ENCODE results near the gene KIF12. TPM values are rescaled to one million over a fixed set of nuclear protein-coding genes. Genes with fewer than 3 reads are reported as not detected.

The KIF12 gene
- total and polyA plus RNA-seq, 2 of the 13 experiments (the other 11 are each of a cell fraction or from before 2014, with no cell fraction given), result 1.8 to 12.5 TPM

GRCh38 chr9:114051281-114051680 is 47.8 kb downstream of the KIF12 start:
- Histone ChIP-seq H4K20me1 (ENCODE audit: insufficient read depth, low read length) (no peaks in the 10 kb centered on the region), H3K27me3 (ENCODE audit: control insufficient read depth in 1 of 2, insufficient read depth in 2 of 2, low read length in 2 of 2) (peaks cover 1 to 6% of the 10 kb centered on the region in 2 experiments; a peak in 2 of 5 replicates), H3K4me2 (ENCODE audit: low read depth, low read length) (no peak overlapping the region), H3K4me3 (replicated peaks in 1 of 3; ENCODE audit: insufficient read depth in 1 of 3, low read depth in 2 of 3, low read length in 3 of 3) (no peak overlapping the region), H3K27ac (ENCODE audit: extremely low read length, insufficient read depth, low read length) (no peak overlapping the region), H3K4me1 (ENCODE audit: insufficient read depth, low read length) (peaks cover 21% of the 10 kb centered on the region), H3K9me3 (ENCODE audit: low read length) (no peaks in the 10 kb centered on the region), H3K9ac (ENCODE audit: insufficient read depth, low read depth, low read length) (no peak overlapping the region), H3K36me3 (replicated peaks in 1 of 2; ENCODE audit: control insufficient read depth in 1 of 2, insufficient read depth in 2 of 2, low read length in 2 of 2) (no peaks in the 10 kb centered on the region), H2AFZ (ENCODE audit: low read length) (no peak overlapping the region), H3K79me2 (ENCODE audit: insufficient read depth, low read length) (no peaks in the 10 kb centered on the region)
- TF ChIP-seq MXD3 (CRISPR knock-in tag; IDR thresholded peaks at IDR 0.05) (no peak), ZSCAN21 (CRISPR knock-in tag; IDR thresholded peaks at IDR 0.05; ENCODE audit: borderline replicate concordance) (no peak), ELF4 (CRISPR knock-in tag; IDR thresholded peaks at IDR 0.05; ENCODE audit: borderline replicate concordance) (no peak), GLI4 (CRISPR knock-in tag; IDR thresholded peaks at IDR 0.05; ENCODE audit: borderline replicate concordance) (no peak), SAFB2 (CRISPR knock-in tag; IDR thresholded peaks at IDR 0.05; ENCODE audit: borderline replicate concordance, low read depth) (no peak), ZNF513 (CRISPR knock-in tag; conservative IDR thresholded peaks at IDR 0.05) (no peak), ZNF770 (CRISPR knock-in tag; IDR thresholded peaks at IDR 0.05) (no peak), ZFP1 (CRISPR knock-in tag; IDR thresholded peaks at IDR 0.05) (no peak), NBN (conservative IDR thresholded peaks at IDR 0.05) (no peak), MTF2 (CRISPR knock-in tag; IDR thresholded peaks at IDR 0.05; ENCODE audit: borderline replicate concordance) (no peak), EEA1 (CRISPR knock-in tag; IDR thresholded peaks at IDR 0.05; ENCODE audit: borderline replicate concordance) (no peak), HNRNPUL1 (IDR thresholded peaks at IDR 0.05; ENCODE audit: low read depth, low read length) (no peak), ZNF280D (CRISPR knock-in tag; IDR thresholded peaks at IDR 0.05) (no peak), SYNCRIP (IDR thresholded peaks at IDR 0.05; ENCODE audit: insufficient read depth, low read depth, low read length) (no peak), ZC3H4 (CRISPR knock-in tag; IDR thresholded peaks at IDR 0.05; ENCODE audit: borderline replicate concordance) (no peak), YY1 (IDR thresholded peaks at IDR 0.05; ENCODE audit: insufficient read depth, insufficient replicate concordance, low read depth, low read length) (no peak), BORCS8-MEF2B (CRISPR knock-in tag; IDR thresholded peaks at IDR 0.05) (no peak), ZNF44 (CRISPR knock-in tag; IDR thresholded peaks at IDR 0.05) (no peak), GPN1 (CRISPR knock-in tag; IDR thresholded peaks at IDR 0.05; ENCODE audit: borderline replicate concordance) (no peak)
- POLR2A ChIA-PET, result interaction anchor here (1.0 kb wide), 1 partner anchor 26 kb away, joined by 4 read pairs; the partner anchor contains the start of gene AMBP
- intact Hi-C loops (cut with micrococcal nuclease; ENCODE audit: unreplicated experiment), result no loop called here
- no peak for DNase-seq (ENCODE audit: low spot score)
- CTCF ChIA-PET (ENCODE audit: low intra/inter-chr PET ratio, low total read pairs), result no interaction called here
- in situ Hi-C loops (cut with HindIII; ENCODE audit: extremely low pct_ligation_motif_present, low pct_unique_long_range_greater_than_20kb), result no loop called here
- BruUV-seq (replicated peaks), result no TSS peak
- no peak for ATAC-seq
- no peak for FAIRE-seq
- 69% methylated on average over 14 of the region's 15 CpGs for WGBS (ENCODE audit: low lambda C conversion rate)
